ENCODE results near the gene TGFBR3.

The TGFBR3 gene

GRCh38 chr1:91872559-91873081, 13.3 kb downstream of the TGFBR3 start (continued):
- TF ChIP-seq ZNF18 (tag by site-specific recombination; IDR thresholded peaks at IDR 0.05) (no peak; the same call in 1 of the 2 replicates), ZNF514 (tag by site-specific recombination; IDR thresholded peaks at IDR 0.05) (no peak), SP3 (tag by site-specific recombination; IDR thresholded peaks at IDR 0.05) (no peak), ZNF624 (tag by site-specific recombination; IDR thresholded peaks at IDR 0.05) (no peak), KLF8 (tag by site-specific recombination; IDR thresholded peaks at IDR 0.05) (no peak), ZNF571 (tag by site-specific recombination; IDR thresholded peaks at IDR 0.05) (no peak), ZNF626 (tag by site-specific recombination; IDR thresholded peaks at IDR 0.05) (no peak), OSR2 (tag by site-specific recombination; IDR thresholded peaks at IDR 0.05) (peak; percentile 37; the same call in 1 of the 2 replicates), MYNN (tag by site-specific recombination; IDR thresholded peaks at IDR 0.05; ENCODE audit: borderline replicate concordance) (no peak), ZNF391 (tag by site-specific recombination; IDR thresholded peaks at IDR 0.05; ENCODE audit: borderline replicate concordance, low read depth) (no peak), ZSCAN16 (tag by site-specific recombination; IDR thresholded peaks at IDR 0.05) (no peak), ZNF366 (tag by site-specific recombination; conservative IDR thresholded peaks at IDR 0.05) (peak; percentile 44), HIC1 (tag by site-specific recombination; IDR thresholded peaks at IDR 0.05) (no peak), ZNF664 (tag by site-specific recombination; IDR thresholded peaks at IDR 0.05) (no peak), ZNF837 (tag by site-specific recombination; IDR thresholded peaks at IDR 0.05) (no peak), ZNF629 (tag by site-specific recombination; IDR thresholded peaks at IDR 0.05) (no peak), ZNF658 (tag by site-specific recombination; IDR thresholded peaks at IDR 0.05) (no peak), KLF7 (tag by site-specific recombination; IDR thresholded peaks at IDR 0.05; ENCODE audit: borderline replicate concordance) (no peak), ZFHX2 (tag by site-specific recombination; conservative IDR thresholded peaks at IDR 0.05) (no peak), ZNF416 (tag by site-specific recombination; IDR thresholded peaks at IDR 0.05) (no peak), ELK4 (IDR thresholded peaks at IDR 0.05; ENCODE audit: borderline replicate concordance, low read depth, low read length) (no peak), ZNF19 (tag by site-specific recombination; IDR thresholded peaks at IDR 0.05; ENCODE audit: low read depth) (no peak), ZNF585B (tag by site-specific recombination; IDR thresholded peaks at IDR 0.05) (no peak), ZSCAN30 (tag by site-specific recombination; IDR thresholded peaks at IDR 0.05) (no peak; the same call in 1 of the 2 replicates), ZNF354C (tag by site-specific recombination; IDR thresholded peaks at IDR 0.05; ENCODE audit: borderline replicate concordance, low read depth) (no peak), ZNF426 (tag by site-specific recombination; IDR thresholded peaks at IDR 0.05) (no peak), ZBTB17 (tag by site-specific recombination; IDR thresholded peaks at IDR 0.05) (peak; percentile 47; the same call in 1 of the 2 replicates), ZNF16 (tag by site-specific recombination; IDR thresholded peaks at IDR 0.05; ENCODE audit: low read depth) (no peak), ZNF24 (tag by site-specific recombination; IDR thresholded peaks at IDR 0.05) (no peak), BCL11A (tag by site-specific recombination; IDR thresholded peaks at IDR 0.05; ENCODE audit: low read depth) (no peak), ZNF138 (tag by site-specific recombination; IDR thresholded peaks at IDR 0.05; ENCODE audit: borderline replicate concordance) (no peak), ZBTB20 (tag by site-specific recombination; IDR thresholded peaks at IDR 0.05) (no peak), ZNF530 (tag by site-specific recombination; IDR thresholded peaks at IDR 0.05; ENCODE audit: low read depth) (no peak), ZNF211 (tag by site-specific recombination; IDR thresholded peaks at IDR 0.05; ENCODE audit: low read depth) (no peak), PBX3 (CRISPR knock-in tag; IDR thresholded peaks at IDR 0.05) (no peak), ZNF510 (tag by site-specific recombination; IDR thresholded peaks at IDR 0.05; ENCODE audit: insufficient replicate concordance) (no peak), OVOL3 (tag by site-specific recombination; IDR thresholded peaks at IDR 0.05) (no peak), ZEB2 (tag by site-specific recombination; IDR thresholded peaks at IDR 0.05) (peak; percentile 56; the same call in 1 of the 2 replicates)
